ENCODE measurements around the gene FAM3D.
"Not testable (repeated sequence)": the region's sequence is repeated elsewhere in the genome, so short reads cannot be mapped to it uniquely, and the experiment has no call there.

Gene FAM3D

GRCh38 chr3:58683001-58683458, 16.5 kb upstream of the FAM3D start:
- DNase-seq, result no peak

DNA sequence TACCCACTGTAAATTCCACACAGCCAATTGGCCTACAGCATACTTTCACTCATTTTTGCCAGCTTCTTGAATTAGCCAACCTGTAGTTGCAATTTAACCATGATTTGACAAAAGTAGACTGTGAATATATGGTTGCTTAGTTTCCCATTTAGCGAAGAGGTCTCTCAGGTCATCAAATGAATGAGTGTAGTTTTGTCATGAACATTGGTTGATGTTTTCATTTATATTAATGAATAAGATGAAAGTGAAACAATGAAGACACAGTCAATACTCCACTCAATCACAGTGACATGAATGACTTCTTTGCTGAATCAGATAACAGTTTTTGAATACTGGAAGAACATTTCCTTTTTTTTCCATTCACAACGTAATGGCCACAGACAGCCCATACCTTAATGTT, 15.3 kb upstream of the FAM3D start:
- no peak for DNase-seq

DNA sequence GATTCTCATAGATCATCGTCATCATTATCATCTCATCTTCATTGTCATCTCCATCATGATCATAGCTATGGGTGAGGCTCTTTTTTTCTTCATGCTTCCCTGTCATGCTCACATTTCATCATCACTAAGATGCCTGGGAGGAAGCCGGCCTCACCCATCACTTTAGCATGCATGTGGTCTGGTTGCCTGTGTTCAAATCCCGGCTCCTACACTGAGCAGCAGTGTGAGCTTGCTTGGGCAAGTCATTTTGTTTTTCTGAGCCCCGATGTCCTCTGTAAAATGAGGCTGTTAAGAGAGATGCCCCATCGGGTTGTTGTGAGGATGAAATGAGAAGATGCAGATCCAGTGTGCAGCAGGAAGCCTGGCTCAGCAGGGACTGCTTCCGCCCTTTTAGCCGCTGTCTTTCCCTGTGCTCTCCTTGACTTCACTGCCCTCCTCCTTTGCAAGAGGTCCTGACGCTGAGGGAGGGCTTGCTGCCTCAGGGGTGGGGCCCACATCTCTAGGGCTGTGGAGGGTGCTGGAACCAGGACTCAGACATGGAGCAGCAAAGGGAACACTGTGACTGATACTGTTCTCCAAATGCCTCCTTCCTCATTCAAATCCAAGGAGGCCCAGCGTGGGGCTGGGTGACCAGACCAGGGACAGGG, 14.4 kb upstream of the FAM3D start:
- DNase-seq, result no peak

DNA sequence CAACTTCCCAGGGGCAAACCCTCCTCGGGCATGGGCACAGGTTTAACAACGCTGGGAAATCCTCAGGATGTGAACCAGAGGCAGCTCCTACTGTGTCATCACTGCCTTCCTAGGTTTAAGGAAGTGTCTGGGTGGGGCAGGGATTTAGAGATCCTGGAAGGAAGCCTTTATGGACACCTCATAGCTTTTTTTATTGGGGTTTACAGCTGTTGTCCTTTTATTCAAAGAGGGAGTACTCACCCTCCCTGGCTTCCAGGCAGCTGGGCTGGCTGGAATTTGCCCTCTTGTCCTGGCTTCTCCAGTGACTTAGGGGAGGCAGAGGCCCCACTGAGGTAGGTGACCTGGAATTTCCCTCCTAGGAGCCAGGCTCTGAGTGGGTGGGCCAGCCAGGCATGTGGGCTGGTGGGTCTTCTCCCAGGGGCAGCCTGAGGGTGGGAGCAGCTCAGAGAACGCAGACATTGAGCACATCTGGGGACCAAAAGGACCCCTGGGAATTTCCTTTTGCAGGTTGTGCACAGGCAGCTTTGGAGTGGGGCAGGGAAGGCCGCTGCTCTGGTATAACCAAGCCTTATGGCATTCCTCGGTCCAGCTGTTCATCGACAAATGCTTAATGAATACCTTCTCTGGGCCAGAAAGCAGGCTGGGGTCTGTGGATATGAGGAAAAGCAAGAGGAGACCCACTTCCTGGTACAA, 13.5 kb upstream of the FAM3D start:
- DNase-seq, result no peak

GRCh38 chr3:58679446-58679845, 12.9 kb upstream of the FAM3D start:
- DNase-seq, result no peak

- not testable (repeated sequence) for DNase-seq
Observed at GRCh38 chr3:58678177-58678970, 11.8 kb upstream of the FAM3D start.

GRCh38 chr3:58672880-58673279, 6.3 kb upstream of the FAM3D start:
- no peak for DNase-seq

DNA sequence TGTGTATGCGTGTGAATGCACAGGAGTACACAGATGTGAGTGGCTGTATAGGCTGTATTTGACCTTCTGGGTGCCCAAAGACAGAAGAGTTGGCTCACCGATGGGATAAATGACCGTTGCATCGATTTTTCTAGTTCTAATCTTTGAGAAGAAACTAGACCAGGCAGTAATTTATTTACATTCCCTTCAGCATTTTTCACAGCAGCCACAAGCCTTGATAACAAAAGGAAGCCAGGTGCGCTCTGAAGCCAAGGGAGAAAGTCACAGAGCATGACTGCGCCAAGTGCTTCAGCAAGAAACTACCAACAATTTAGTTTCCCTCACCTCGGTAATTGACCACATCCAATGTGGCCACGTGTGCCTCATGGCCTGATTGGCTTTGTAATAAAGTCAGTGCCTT, 5.9 kb upstream of the FAM3D start:
- no peak for DNase-seq

DNA sequence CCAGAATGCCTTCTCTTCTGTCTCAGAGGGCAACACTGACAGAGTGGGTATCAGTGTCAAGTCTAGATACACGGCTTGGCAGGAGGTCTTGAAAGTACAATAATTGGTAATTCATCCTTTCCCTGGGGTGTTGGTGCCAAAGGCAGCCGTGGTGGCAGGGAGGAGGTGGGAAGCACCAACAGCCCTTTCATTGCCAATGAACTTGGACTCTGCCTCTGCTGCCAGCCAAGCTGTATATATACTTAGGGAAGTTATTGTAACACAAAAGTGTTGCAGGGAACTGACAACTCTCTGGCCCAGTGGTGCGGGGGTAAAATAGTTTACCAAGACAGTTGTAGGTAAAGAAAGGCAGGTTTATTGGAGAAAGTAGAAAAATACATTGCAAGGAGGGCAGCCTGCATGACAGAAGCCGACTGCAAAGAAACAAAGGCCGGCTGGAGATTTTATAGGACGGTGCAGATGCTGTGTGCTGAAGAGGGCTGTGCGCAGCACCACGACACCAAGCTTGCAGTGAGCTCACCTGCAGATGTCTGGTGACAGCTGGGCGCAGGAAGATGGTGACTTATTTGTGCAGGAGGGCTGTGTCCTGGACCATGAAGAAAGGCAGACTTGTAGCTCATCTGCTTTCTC, 4.0 kb upstream of the FAM3D start:
- no peak for DNase-seq

DNA sequence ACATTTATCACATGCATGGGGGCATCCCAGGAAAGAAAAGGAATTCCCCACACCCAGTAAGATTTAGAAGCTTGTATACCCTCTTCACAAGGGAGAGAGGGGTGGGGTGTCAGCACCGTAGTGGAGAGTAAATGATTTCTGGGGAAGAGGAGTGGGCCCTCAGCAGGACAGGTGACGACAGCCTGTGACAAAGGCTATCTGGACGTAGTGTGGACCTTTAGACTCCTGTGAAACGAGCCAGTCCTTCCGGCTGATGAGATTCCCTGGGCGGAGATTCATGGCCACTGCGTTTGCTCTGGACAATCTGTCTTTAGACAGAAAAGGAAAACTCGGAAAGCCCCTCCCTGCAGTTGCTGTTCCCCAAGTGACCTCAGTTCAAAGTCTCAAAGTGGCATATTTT, 1.7 kb upstream of the FAM3D start:
- DNase-seq, result no peak

GRCh38 chr3:58667704-58668103, 1.1 kb upstream of the FAM3D start:
- no peak for DNase-seq

DNA sequence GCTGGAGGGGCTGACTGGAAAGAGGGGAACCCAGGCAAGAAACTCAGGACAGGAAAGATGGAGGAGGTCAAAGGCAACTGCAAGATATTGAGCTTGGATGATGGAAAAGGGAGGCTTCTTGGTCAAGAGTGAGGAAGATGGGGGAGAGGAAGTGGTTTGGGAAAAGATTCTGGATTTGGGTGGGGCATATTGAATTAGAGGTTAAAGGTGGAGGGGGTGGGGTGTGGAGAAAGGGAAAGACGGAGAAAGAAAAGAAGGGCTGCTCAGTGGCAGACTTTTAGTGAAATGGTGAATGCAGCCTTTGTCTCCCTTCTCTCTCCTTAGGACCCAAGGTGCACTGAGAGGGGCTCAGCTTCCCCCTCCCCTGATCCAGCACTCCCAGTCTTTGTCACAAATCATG, 655 bp upstream of the FAM3D start:
- no peak for DNase-seq

GRCh38 chr3:58665405-58665804, 1.2 kb downstream of the FAM3D start:
- DNase-seq, result no peak

- DNase-seq, result no peak
Observed at GRCh38 chr3:58664611-58665010, 2.0 kb downstream of the FAM3D start.

DNA sequence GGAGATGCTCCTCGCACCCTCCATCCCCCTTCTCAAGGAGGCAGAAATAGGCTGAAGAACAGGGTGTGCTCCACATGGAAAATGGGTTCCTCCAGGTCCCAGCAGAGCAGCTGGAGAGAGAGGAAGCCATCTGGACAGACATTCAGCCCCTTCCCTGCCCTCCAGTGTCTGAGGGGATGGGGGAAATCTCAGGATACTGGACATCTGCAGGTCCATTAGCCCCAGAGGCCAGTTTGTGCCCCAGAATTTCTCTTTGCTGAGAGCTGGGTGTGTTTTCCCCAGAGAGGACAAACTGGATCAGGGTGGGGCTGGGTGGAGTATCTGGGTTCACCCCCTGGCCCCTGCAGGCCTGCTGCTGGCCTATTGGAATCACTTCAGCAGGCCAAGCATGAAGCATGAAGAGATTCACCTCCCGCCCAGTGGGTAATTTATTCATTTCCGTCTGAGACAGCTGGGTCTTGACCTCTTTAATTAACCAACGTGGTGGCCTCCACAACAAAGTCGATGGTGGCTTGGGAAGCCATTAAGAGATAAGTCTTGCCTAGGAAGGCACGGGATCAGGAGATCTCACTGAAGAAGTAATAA, 4.6 kb downstream of the FAM3D start:
- DNase-seq, result no peak

DNA sequence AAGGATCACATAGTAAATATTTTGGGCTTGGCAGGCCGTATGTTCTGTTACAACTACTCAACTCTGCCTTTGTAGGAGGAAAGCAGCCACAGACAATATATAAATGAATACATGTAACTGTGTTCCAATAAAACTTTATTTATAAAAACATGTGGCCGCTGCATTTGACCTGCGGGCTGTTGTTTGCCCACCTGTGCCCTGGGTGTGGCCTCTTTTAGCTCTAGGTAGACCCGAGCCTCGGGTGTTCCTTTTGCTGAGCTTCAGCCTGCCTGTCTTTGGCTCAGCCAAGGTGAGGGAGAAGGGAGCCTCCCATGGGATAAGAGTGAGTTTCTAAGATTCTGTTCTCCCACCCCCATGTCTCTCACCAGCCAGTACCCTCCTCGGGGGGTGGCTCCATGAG, 5.6 kb downstream of the FAM3D start:
- DNase-seq, result no peak

DNA sequence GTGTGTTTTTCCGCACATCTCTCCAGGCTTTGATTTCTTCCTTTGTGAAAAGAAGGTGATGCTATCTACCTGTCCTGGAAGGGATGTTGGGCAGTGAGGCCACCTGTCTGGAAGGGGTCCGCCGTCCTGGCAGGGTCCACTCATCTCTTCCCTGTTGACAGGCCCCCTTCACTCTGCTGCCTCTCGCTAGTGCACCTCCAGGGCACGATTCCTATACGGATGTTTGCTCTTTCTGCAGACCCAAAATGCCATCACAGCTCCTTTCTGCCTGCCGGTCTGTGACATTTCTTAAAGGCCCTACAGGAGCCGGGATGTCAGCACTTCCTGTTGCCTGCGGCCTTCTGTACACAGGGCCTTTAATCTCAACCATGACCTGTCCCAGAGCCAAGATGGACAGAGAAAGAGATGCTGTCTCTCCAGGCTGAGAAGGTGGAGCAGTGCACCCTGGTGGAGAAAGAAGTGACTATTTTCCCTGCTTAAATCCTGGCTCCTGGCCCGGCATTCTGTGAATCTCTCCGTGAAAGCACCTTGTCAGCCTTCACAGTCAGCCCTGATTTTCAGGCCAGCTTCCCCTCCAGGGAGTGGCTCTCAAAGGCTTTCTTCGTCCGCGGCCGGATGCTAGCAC, 7.4 kb downstream of the FAM3D start:
- DNase-seq, result no peak

- DNase-seq, result no peak
Observed at GRCh38 chr3:58658508-58658907, 8.1 kb downstream of the FAM3D start.

DNA sequence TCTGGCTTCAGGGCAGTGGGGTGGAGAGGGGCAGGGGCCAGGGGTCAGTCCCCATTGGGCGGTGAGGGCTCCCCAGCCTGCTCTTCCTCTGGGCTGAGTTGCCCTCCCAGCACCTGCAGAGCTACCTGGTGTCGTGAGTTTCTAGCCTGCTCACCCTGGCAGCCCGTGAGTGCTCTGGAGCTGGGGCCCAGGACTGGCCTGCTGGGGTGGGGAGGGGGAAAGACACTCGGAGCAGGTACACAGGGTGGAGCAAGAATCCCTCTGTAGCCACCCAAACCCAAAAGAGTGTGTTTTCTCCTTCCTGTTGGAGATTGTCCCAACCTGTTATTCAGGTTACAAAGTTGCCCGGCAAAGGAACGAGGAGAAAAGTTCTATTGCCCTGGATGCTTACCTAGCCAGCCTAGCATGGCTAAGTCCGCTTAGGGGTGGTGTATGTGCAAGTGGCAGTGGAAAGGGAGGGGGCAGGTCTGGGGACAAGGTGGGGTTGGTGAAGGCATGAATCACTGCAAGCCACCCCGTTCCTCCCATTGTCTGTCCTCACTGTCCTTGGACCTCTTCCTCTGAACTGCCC, 8.9 kb downstream of the FAM3D start:
- no peak for DNase-seq

DNA sequence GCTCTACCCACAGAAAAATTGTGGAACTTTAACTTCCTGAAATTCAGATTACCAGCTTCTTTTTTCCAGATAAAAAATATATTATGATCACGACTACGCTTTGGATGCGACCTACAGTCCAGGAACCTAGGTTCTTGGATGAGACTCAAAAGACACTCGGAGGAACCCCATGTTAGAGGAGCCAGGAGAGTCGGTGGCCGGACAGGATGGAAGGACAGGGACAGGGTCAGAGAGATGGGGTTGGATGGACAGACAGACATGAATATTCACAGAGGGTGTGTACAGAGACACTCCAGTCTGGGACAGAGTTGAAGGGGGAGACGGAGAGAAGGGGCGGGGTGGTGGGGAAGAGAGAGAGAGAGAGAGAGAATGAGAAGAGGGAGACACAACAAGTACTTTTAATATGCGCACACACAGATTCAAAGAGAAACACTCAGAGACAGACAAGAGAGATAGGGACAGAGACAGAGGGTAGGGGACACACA, 9.5 kb downstream of the FAM3D start:
- DNase-seq, result no peak

GRCh38 chr3:58656631-58657030, 9.9 kb downstream of the FAM3D start:
- DNase-seq, result no peak

DNA sequence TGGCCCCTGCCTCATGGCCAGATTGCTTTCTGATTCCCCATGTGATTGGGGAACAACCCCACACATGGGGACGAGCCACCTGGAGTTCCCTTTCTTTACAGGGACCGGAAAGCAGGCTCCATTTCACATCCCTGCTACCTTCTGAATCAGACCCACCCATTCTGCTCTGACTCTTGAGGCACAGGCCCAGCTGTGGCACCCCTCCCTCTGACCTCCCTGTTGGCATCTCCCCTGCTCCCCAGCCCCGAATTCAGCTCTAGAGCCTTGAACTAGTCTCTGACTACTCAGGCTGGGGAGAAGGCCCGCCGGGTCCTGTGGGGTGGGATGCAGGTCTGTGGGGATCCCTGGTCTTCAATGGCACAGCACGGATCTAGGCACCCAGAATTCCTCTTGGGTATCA, 12.1 kb downstream of the FAM3D start:
- DNase-seq, result no peak

Data from NCI-H1694 (cell line).